Keratinocyte (primary cell): ENCODE results near the gene TRIM51. TPM values are rescaled to one million over a fixed set of nuclear protein-coding genes. Genes with fewer than 3 reads are reported as not detected.

Experiments used
- DNase-seq: peaks from one replicate; pipeline ENCODE4 v3.0.0-alpha.2; 2011; ENCODE audit warnings: low read depth, missing footprints, low spot score
- FAIRE-seq: peaks from 2 replicates; lab custom pipeline; 2011; peaks lifted over from hg19 to GRCh38; lab: Jason Lieb, UNC
- H2AFZ ChIP-seq: 2 replicates; pipeline ENCODE4 v1.6.0; 2012; ENCODE audit warnings: low read length, control low read depth, inconsistent platforms; ENCODE audit not compliant: control insufficient read depth
- H3K27ac ChIP-seq: 2 replicates; pipeline ENCODE4 v1.5.1; 2011; ENCODE audit warnings: low read length; ENCODE audit not compliant: control insufficient read depth, insufficient read depth
- H3K27me3 ChIP-seq: 3 replicates; pipeline ENCODE4 v1.6.0; 2011; ENCODE audit warnings: low read length; ENCODE audit not compliant: control insufficient read depth, insufficient read depth; ENCODE audit errors: extremely low read depth
- H3K36me3 ChIP-seq, 2 experiments: 2 replicates in 1 of 2; 3 replicates in 1 of 2; pipeline ENCODE4 v1.5.1; 2011; ENCODE audit warnings: low read length in 2 of 2, mild to moderate bottlenecking in 1 of 2; ENCODE audit not compliant: control insufficient read depth in 2 of 2, insufficient read depth in 2 of 2; ENCODE audit errors: extremely low read depth in 1 of 2
- H3K4me1 ChIP-seq: 3 replicates; pipeline ENCODE4 v1.5.1; 2011; ENCODE audit warnings: low read length; ENCODE audit not compliant: control insufficient read depth, insufficient read depth; ENCODE audit errors: extremely low read depth
- H3K4me2 ChIP-seq: 3 replicates; pipeline ENCODE4 v1.6.0; 2011; ENCODE audit warnings: low read depth, low read length; ENCODE audit not compliant: control insufficient read depth, insufficient read depth; ENCODE audit errors: extremely low read depth
- H3K4me3 ChIP-seq, 3 experiments: fragments of 200-600 bp in 1 of 3; sonication (generic) in 1 of 3; 2 replicates in 2 of 3; 3 replicates in 1 of 3; pipeline ENCODE4 v1.5.1; 2011 to 2016; ENCODE audit warnings: low read length in 3 of 3, mild to moderate bottlenecking in 3 of 3, control low read depth in 2 of 3, inconsistent platforms in 1 of 3, low read depth in 1 of 3, mixed read lengths in 1 of 3, mixed run types in 1 of 3, moderate library complexity in 1 of 3; ENCODE audit not compliant: control insufficient read depth in 2 of 3, insufficient read depth in 2 of 3; ENCODE audit errors: extremely low read depth in 1 of 3
- H3K79me2 ChIP-seq: 2 replicates; pipeline ENCODE4 v1.6.0; 2012; ENCODE audit warnings: low read length; ENCODE audit not compliant: control insufficient read depth, insufficient read depth
- H3K9ac ChIP-seq: 3 replicates; pipeline ENCODE4 v1.6.0; 2011; ENCODE audit warnings: low read length; ENCODE audit not compliant: control insufficient read depth, insufficient read depth; ENCODE audit errors: extremely low read depth
- H3K9me1 ChIP-seq: 3 replicates; pipeline ENCODE4 v1.6.0; 2011; ENCODE audit warnings: low read length; ENCODE audit not compliant: control insufficient read depth, insufficient read depth; ENCODE audit errors: extremely low read depth
- H3K9me3 ChIP-seq: 2 replicates; pipeline ENCODE4 v1.5.1; 2012; ENCODE audit warnings: low read depth, low read length; ENCODE audit not compliant: control insufficient read depth
- H4K20me1 ChIP-seq: 3 replicates; pipeline ENCODE4 v1.6.0; 2011; ENCODE audit warnings: low read length; ENCODE audit not compliant: control insufficient read depth, insufficient read depth; ENCODE audit errors: extremely low read depth
- CTCF ChIP-seq, 3 experiments: IDR thresholded peaks in 1 of 3; conservative IDR thresholded peaks in 1 of 3; optimal IDR thresholded peaks in 1 of 3; 2 replicates in 2 of 3; 3 replicates in 1 of 3; pipeline versions ENCODE3 to v1.5.1; 2011; ENCODE audit warnings: low read length in 3 of 3, mild to moderate bottlenecking in 3 of 3, moderate library complexity in 2 of 3, control low read depth in 1 of 3, inconsistent platforms in 1 of 3; ENCODE audit not compliant: insufficient read depth in 2 of 3; ENCODE audit errors: extremely low read depth in 1 of 3
- EZH2 ChIP-seq: IDR thresholded peaks from one replicate; pipeline ENCODE4 v1.6.1; 2012; ENCODE audit warnings: inconsistent platforms, mild to moderate bottlenecking, low read length, moderate library complexity
- dilution Hi-C: fragments of 300-500 bp; cut with MboI; formaldehyde crosslinking; loops from one replicate; pipeline ENCODE4 v1.7.0; 2020; ENCODE audit warnings: low sequenced_read_pairs; ENCODE audit not compliant: extremely low pct_ligation_motif_present
- polyA plus RNA-seq, 5 experiments: library from polyadenylated mRNA; depleted of rRNA in 3 of 5; stranded (reverse) in 3 of 5; stranded (forward) in 1 of 5; unstranded in 1 of 5; fragments of >200 nt; gene quantifications; 1 replicate in 1 of 5; 2 replicates in 3 of 5; 3 replicates in 1 of 5; pipeline versions ENCODE4 v1.2.1 to v1.2.3, GENCODE V29; 2011 to 2012; ENCODE audit warnings: missing spikeins in 2 of 5, low read depth in 1 of 5, low replicate concordance in 1 of 5

Gene TRIM51
- polyA plus RNA-seq, 1 donor (not counting 4 experiments of a cell fraction or from before 2014, with no cell fraction given), result not detected

GRCh38 chr11:55914482-55914881 is 31.4 kb downstream of the TRIM51 start, which contains the start of gene OR5W2:
Gene OR5W2, minus strand, starts transcription at chr11:55914582. Its CDS starts 0 bp downstream, at chr11:55914582.
- H3K27me3 ChIP-seq, result no peaks in the 10 kb centered on the region
- no peak within 1 kb of the TSS for H3K9ac ChIP-seq
- H3K4me3 ChIP-seq, result no peak within 1 kb of the TSS
- no peak within 1 kb of the TSS for H2AFZ ChIP-seq
- no peak within 1 kb of the TSS for H3K27ac ChIP-seq
- no peaks in the 10 kb centered on the region for H3K4me1 ChIP-seq
- no peak for DNase-seq
- H3K79me2 ChIP-seq, result no peaks in the 10 kb centered on the region
- no peak within 1 kb of the TSS for H3K4me2 ChIP-seq
- TF ChIP-seq EZH2, result no peak
- no peak for TF ChIP-seq CTCF (optimal IDR thresholded peaks at IDR 0.05 in 1 of 3, IDR thresholded peaks at IDR 0.05 in 1 of 3, conservative IDR thresholded peaks at IDR 0.05 in 1 of 3; ENCODE audit: extremely low read depth in 1 of 3, insufficient read depth in 2 of 3, low read length in 3 of 3)
- no peaks in the 10 kb centered on the region for H4K20me1 ChIP-seq
- no peak for FAIRE-seq
- dilution Hi-C loops, result no loop called here
- no peaks in the 10 kb centered on the region for H3K36me3 ChIP-seq
- no peaks in the 10 kb centered on the region for H3K9me3 ChIP-seq
- no peaks in the 10 kb centered on the region for H3K9me1 ChIP-seq

- H3K27ac ChIP-seq, result no peak overlapping the region
- no peaks in the 10 kb centered on the region for H3K9me3 ChIP-seq
- dilution Hi-C loops, result no loop called here
- H3K4me2 ChIP-seq, result no peak overlapping the region
- H3K36me3 ChIP-seq, result no peaks in the 10 kb centered on the region
- no peaks in the 10 kb centered on the region for H3K4me1 ChIP-seq
- H3K4me3 ChIP-seq, result no peak overlapping the region
- H3K79me2 ChIP-seq, result no peaks in the 10 kb centered on the region
- DNase-seq, result no peak
- H2AFZ ChIP-seq, result no peak overlapping the region
- H3K9ac ChIP-seq, result no peak overlapping the region
- H3K27me3 ChIP-seq, result no peaks in the 10 kb centered on the region
- H4K20me1 ChIP-seq, result no peaks in the 10 kb centered on the region
- TF ChIP-seq CTCF (optimal IDR thresholded peaks at IDR 0.05 in 1 of 3, IDR thresholded peaks at IDR 0.05 in 1 of 3, conservative IDR thresholded peaks at IDR 0.05 in 1 of 3; ENCODE audit: extremely low read depth in 1 of 3, insufficient read depth in 2 of 3, low read length in 3 of 3), result no peak
- no peak for TF ChIP-seq EZH2
- no peak for FAIRE-seq
- H3K9me1 ChIP-seq, result no peaks in the 10 kb centered on the region
These were observed 37.4 kb downstream of the TRIM51 start for GRCh38 chr11:55920537-55920936.
